Endothelial cell of umbilical vein (primary cell): ENCODE results near the gene MASP2. TPM values are rescaled to one million over a fixed set of nuclear protein-coding genes. Genes with fewer than 3 reads are reported as not detected.

Source experiments
- BruUV-seq: library from RNA; stranded (reverse); fragments of 400-500 nt; replicated peaks from 2 replicates; lab custom pipeline; 2021; lab: Mats Ljungman, UMichigan
- CTCF ChIA-PET: fragments of 300-600, 350-600 bp; sonication (Branson Sonifier 250); formaldehyde crosslinking; loops from one replicate; lab custom pipeline; 2021; ENCODE audit warnings: antibody characterized with exemption, inconsistent platforms; lab: Charles Lee
- POLR2A ChIA-PET: fragments of 300-600, 350-600 bp; sonication (Branson Sonifier 250); formaldehyde crosslinking; loops from one replicate; lab custom pipeline; 2021; ENCODE audit warnings: antibody characterized with exemption, inconsistent platforms; lab: Charles Lee
- DNase-seq: peaks from one replicate; pipeline ENCODE4 v3.0.0-alpha.2; 2011; ENCODE audit warnings: low read depth, low spot score
- FAIRE-seq: peaks from 2 replicates; lab custom pipeline; 2011; peaks lifted over from hg19 to GRCh38; lab: Jason Lieb, UNC
- H2AFZ ChIP-seq: 2 replicates; pipeline ENCODE4 v1.6.0; 2012; ENCODE audit warnings: low read depth, low read length, control low read depth, inconsistent platforms
- H3K27ac ChIP-seq: 2 replicates; pipeline ENCODE4 v1.5.1; 2011; ENCODE audit warnings: low read depth, mild to moderate bottlenecking, control low read depth, low read length, moderate library complexity; ENCODE audit not compliant: insufficient read depth
- H3K27me3 ChIP-seq, 2 experiments: 2 replicates each; pipeline versions ENCODE4 v1.6.0 to v1.6.1; 2011; ENCODE audit warnings: low read length in 2 of 2, mixed read lengths in 1 of 2; ENCODE audit not compliant: control insufficient read depth in 2 of 2, insufficient read depth in 2 of 2
- H3K36me3 ChIP-seq, 2 experiments: 2 replicates in 1 of 2; 3 replicates in 1 of 2; pipeline ENCODE4 v1.5.1; 2011; ENCODE audit warnings: low read length in 2 of 2, mild to moderate bottlenecking in 1 of 2, moderate library complexity in 1 of 2; ENCODE audit not compliant: control insufficient read depth in 2 of 2, insufficient read depth in 2 of 2; ENCODE audit errors: extremely low read depth in 1 of 2
- H3K4me1 ChIP-seq: 3 replicates; pipeline ENCODE4 v1.5.1; 2011; ENCODE audit warnings: mild to moderate bottlenecking, low read length; ENCODE audit not compliant: control insufficient read depth, insufficient read depth; ENCODE audit errors: extremely low read depth
- H3K4me2 ChIP-seq: 2 replicates; pipeline ENCODE4 v1.6.1; 2011; ENCODE audit warnings: low read length, control low read depth, mixed read lengths; ENCODE audit not compliant: insufficient read depth
- H3K4me3 ChIP-seq, 3 experiments: fragments of 200-600 bp in 1 of 3; sonication (generic), shearing (Covaris generic) in 1 of 3; replicated peaks in 1 of 3; 2 replicates each; pipeline ENCODE4 v1.5.1; 2011 to 2016; ENCODE audit warnings: control low read depth in 3 of 3, low read length in 3 of 3, mild to moderate bottlenecking in 2 of 3, inconsistent platforms in 1 of 3, low read depth in 1 of 3, moderate library complexity in 1 of 3; ENCODE audit not compliant: insufficient read depth in 1 of 3
- H3K79me2 ChIP-seq: 2 replicates; pipeline ENCODE4 v1.6.0; 2012; ENCODE audit warnings: low read length, inconsistent platforms; ENCODE audit not compliant: control insufficient read depth, insufficient read depth
- H3K9ac ChIP-seq: replicated peaks from 2 replicates; pipeline ENCODE3; 2011; ENCODE audit warnings: low read length, control low read depth; ENCODE audit not compliant: insufficient read depth; ENCODE audit errors: extremely low read depth
- H3K9me1 ChIP-seq: replicated peaks from 3 replicates; pipeline ENCODE4 v1.6.0; 2011; ENCODE audit warnings: mild to moderate bottlenecking, low read length; ENCODE audit not compliant: control insufficient read depth, insufficient read depth; ENCODE audit errors: extremely low read depth
- H3K9me3 ChIP-seq: replicated peaks from 2 replicates; pipeline ENCODE4 v1.5.1; 2012; ENCODE audit warnings: low read length, inconsistent platforms; ENCODE audit not compliant: control insufficient read depth, insufficient read depth
- H4K20me1 ChIP-seq: replicated peaks from 2 replicates; pipeline ENCODE3; 2011; ENCODE audit warnings: mild to moderate bottlenecking, low read length; ENCODE audit not compliant: control insufficient read depth, insufficient read depth; ENCODE audit errors: extremely low read depth
- EZH2 ChIP-seq: IDR thresholded peaks from 2 replicates; pipeline ENCODE4 v1.6.1; 2012; ENCODE audit warnings: borderline replicate concordance, low read depth, mild to moderate bottlenecking, moderate library complexity, low read length, inconsistent platforms; ENCODE audit not compliant: severe bottlenecking
- MYC ChIP-seq: IDR thresholded peaks from one replicate; pipeline ENCODE4 v1.6.1; 2011; ENCODE audit warnings: mild to moderate bottlenecking, low read depth, low read length
- POLR2A ChIP-seq: IDR thresholded peaks from 2 replicates; pipeline ENCODE4 v1.6.1; 2012; ENCODE audit warnings: low read depth, mild to moderate bottlenecking, control low read depth, low read length
- dilution Hi-C: fragments of 300-500 bp; cut with MboI; formaldehyde crosslinking; loops from one replicate; pipeline ENCODE4 v1.15.0; 2019; ENCODE audit warnings: low sequenced_read_pairs; ENCODE audit not compliant: extremely low pct_ligation_motif_present
- intact Hi-C: fragments of 100-400 bp; cut with micrococcal nuclease; formaldehyde crosslinking; loops from one replicate; pipeline ENCODE4 v1.10.0; 2022
- polyA plus RNA-seq, 4 experiments: library from polyadenylated mRNA; depleted of rRNA in 3 of 4; stranded (reverse) in 3 of 4; unstranded in 1 of 4; fragments of >200 nt; gene quantifications; 2 replicates each; pipeline versions ENCODE4 v1.2.1 to v1.2.3, GENCODE V29; 2011 to 2012; ENCODE audit warnings: missing spikeins in 1 of 4
- total RNA-seq: library from RNA; stranded (reverse); gene quantifications from 2 replicates; pipeline ENCODE4 v1.2.3, GENCODE V29; 2021
- TF ChIP-seq, protein P1 (sequence below), 2 donors: IDR thresholded peaks; 1 replicate in 1 of 2; 2 replicates in 1 of 2; pipeline ENCODE4 v1.5.1; 2011; ENCODE audit warnings: low read length in 2 of 2, mild to moderate bottlenecking in 2 of 2, moderate library complexity in 2 of 2, control low read depth in 1 of 2, inconsistent platforms in 1 of 2, low read depth in 1 of 2; ENCODE audit not compliant: insufficient read depth in 1 of 2; ENCODE audit errors: extremely low read depth in 1 of 2

MASP2 gene
- total and polyA plus RNA-seq, 2 donors (not counting 3 experiments of a cell fraction or from before 2014, with no cell fraction given) = 0.53 TPM; not detected in 1

DNA sequence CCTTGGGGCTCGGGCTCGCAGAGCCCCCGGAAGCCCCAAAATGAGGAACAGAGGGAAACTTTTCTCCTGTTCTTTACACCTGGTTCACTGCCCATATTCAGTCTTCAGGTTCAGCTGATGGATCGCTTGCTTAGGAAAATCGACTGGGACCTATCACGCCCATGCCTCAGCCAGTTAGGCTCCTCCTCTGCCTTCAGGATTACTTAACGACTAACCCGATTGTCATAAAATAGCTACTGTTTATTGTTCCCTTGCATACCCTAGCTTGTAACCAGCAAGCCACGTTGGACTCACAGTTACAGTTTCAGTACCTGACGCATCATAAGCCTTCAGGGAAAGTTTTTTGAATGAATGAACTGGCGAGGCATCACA is 33.9 kb downstream of the MASP2 start:
- CTCF ChIA-PET = interaction anchor here (1.7 kb wide), 1 partner anchor 24 kb away, joined by 6 read pairs; no protein-coding TSS in a partner anchor
- Histone ChIP-seq H3K79me2 (peaks cover 44% of the 10 kb centered on the region), H3K36me3 (peaks cover 12 to 17% of the 10 kb centered on the region in 2 experiments), H3K9me3 (no peaks in the 10 kb centered on the region), H3K27me3 (no peaks in the 10 kb centered on the region), H3K9me1 (no peaks in the 10 kb centered on the region), H3K4me3 (peak overlapping the region; percentile 62 to 95 (median 95)), H3K4me1 (peaks cover 20% of the 10 kb centered on the region), H4K20me1 (peaks cover 15% of the 10 kb centered on the region), H2AFZ (no peak overlapping the region), H3K27ac (peak overlapping the region; percentile 100), H3K9ac (peak overlapping the region; percentile 100), H3K4me2 (peak overlapping the region; percentile 98)
- dilution Hi-C loops = no loop called here
- FAIRE-seq = no peak
- POLR2A ChIA-PET = no interaction called here
- DNase-seq = no peak
- TSS peak; percentile 33 for BruUV-seq
- TF ChIP-seq, protein P1, sequence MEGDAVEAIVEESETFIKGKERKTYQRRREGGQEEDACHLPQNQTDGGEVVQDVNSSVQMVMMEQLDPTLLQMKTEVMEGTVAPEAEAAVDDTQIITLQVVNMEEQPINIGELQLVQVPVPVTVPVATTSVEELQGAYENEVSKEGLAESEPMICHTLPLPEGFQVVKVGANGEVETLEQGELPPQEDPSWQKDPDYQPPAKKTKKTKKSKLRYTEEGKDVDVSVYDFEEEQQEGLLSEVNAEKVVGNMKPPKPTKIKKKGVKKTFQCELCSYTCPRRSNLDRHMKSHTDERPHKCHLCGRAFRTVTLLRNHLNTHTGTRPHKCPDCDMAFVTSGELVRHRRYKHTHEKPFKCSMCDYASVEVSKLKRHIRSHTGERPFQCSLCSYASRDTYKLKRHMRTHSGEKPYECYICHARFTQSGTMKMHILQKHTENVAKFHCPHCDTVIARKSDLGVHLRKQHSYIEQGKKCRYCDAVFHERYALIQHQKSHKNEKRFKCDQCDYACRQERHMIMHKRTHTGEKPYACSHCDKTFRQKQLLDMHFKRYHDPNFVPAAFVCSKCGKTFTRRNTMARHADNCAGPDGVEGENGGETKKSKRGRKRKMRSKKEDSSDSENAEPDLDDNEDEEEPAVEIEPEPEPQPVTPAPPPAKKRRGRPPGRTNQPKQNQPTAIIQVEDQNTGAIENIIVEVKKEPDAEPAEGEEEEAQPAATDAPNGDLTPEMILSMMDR (IDR thresholded peaks at IDR 0.05; ENCODE audit: extremely low read depth in 1 of 2, insufficient read depth in 1 of 2, low read depth in 1 of 2, low read length in 2 of 2) = no peak
- TF ChIP-seq MYC (no peak), POLR2A (no peak), EZH2 (no peak)
- intact Hi-C loops = loop anchor here (2.0 kb wide), 2 partner anchors 86 to 506 kb away; partner anchors contain the start of gene EXOSC10
